ENCODE data around the gene PTPRN.

GRCh38 chr2:219269362-219270054, 39.7 kb downstream of the PTPRN start:
- TF ChIP-seq POLR2A (IDR thresholded peaks at IDR 0.05) (no peak), CTCF (IDR thresholded peaks at IDR 0.05) (no peak), POLR2AphosphoS5 (IDR thresholded peaks at IDR 0.05) (no peak)

Data from suprapubic skin (tissue), 4 donors.